ENCODE results near the gene ACBD4. TPM values are rescaled to one million over a fixed set of nuclear protein-coding genes. Genes with fewer than 3 reads are reported as not detected.

Gene ACBD4
- total RNA-seq, 2 experiments from 2014 or later, result 12.5 to 13.8 TPM

DNA sequence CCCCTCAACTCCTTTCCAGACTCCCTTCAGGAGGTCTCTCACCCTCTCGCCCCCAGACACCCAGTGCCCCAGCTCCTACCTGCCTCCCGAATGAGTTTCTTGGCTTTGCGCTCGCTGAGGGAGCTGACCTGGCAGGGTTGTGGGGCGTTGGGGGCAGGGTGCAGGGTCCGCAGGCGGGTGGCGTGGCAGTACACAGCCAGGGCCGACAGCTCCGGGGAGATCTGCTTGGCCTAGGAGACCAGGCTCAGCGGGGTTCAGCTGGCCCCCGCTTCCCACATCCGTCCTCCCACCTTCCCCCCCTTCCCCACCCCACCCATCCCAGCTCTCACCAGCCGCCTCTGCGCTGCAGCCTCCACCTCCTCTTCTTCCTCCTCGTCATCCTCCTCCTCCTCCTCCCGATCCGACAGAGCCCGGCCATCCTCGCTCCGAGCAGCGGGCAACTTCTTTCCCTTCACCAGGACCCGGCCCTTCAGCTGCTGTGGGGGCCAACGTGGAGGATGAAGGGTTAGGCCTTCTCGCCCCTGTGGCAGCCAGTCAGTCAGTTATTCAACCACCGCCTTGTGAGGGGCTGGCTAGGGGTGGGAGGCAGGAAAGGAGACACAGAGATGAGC, 20.4 kb upstream of the ACBD4 start:
- no peaks in the 10 kb centered on the region for H3K4me1 Mint-ChIP-seq (ENCODE audit: low read depth)
- intact Hi-C loops (cut with micrococcal nuclease), result no loop called here
- ChIA-PET POLR2A (no interaction called here), CTCF (interaction anchor here (1.0 to 1.9 kb wide), 4 partner anchors 16 to 82 kb away, joined by 3 to 9 read pairs (median 6); partner anchors contain the start of gene ACBD4)
- DNase-seq, result no peak
- H3K9me3 Mint-ChIP-seq, result no peaks in the 10 kb centered on the region
- no peaks in the 10 kb centered on the region for H3K27me3 Mint-ChIP-seq
- no peak overlapping the region for H3K27ac Mint-ChIP-seq
- H3K4me3 Mint-ChIP-seq, result no peak overlapping the region
- H3K36me3 Mint-ChIP-seq, result no peaks in the 10 kb centered on the region

DNA sequence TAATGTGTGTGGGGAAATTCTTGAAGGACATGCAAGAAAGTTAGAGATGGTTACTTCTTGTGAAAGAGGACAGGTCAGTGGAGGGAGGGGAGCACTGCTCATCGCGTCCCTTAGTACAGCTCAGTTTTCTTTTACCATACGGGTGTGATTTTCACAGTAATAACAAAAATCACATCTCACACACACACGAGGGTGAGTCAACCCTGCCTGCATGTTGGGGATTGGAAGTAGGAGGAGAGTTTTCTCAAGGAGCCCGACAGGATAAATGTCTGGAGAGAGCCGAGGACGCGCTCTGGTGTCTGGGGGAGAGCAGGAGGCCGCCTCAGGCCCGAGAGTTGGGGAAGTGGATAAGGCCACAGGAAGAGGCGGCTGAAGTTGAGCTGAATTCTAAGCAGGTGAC, 19.6 kb upstream of the ACBD4 start:
- CTCF ChIA-PET, result interaction anchor here (1.8 to 1.9 kb wide), 2 partner anchors 16 to 19 kb away, joined by 7 to 9 read pairs; partner anchors contain the start of gene ACBD4

DNA sequence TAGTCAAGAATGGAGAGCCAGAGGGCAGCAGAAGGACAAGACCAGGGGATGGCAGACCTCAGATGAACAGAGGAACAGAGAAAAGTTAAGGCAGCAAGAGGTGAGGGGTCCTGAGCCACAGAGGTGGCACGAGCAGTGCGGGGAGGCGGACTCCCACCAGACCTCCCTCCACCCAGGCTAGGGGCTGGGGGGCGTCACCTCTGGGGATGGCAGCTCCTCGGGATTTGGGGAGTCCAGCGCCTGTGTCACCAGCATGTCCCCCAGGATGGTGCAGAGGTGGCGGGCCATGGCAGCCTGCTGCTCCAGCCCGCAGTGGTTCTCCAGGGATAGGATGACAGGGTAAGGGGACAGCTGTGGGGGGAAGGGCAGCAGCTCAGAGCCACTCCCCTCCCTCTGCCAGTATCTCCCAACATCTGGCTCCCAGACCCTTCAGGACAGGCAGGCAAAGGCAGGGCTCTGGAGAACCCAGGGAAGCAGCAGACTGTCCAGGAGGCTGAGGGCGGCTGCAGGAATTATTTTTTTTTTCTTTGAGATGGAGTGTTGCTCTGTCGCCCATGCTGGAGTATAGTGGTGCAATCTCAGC, 19.0 kb upstream of the ACBD4 start:
- CTCF ChIA-PET, result interaction anchor here (1.0 to 1.9 kb wide), 3 partner anchors 17 to 19 kb away, joined by 3 to 9 read pairs (median 7); partner anchors contain the start of gene ACBD4
- no peak overlapping the region for H3K27ac Mint-ChIP-seq

More for the DNA sequence above, 19.6 kb upstream of the ACBD4 start:
- H3K27me3 Mint-ChIP-seq, result no peaks in the 10 kb centered on the region
- DNase-seq, result no peak
- H3K27ac Mint-ChIP-seq, result no peak overlapping the region
- POLR2A ChIA-PET, result no interaction called here
- H3K4me3 Mint-ChIP-seq, result no peak overlapping the region
- no peaks in the 10 kb centered on the region for H3K4me1 Mint-ChIP-seq (ENCODE audit: low read depth)
- intact Hi-C loops (cut with micrococcal nuclease), result no loop called here
- no peaks in the 10 kb centered on the region for H3K36me3 Mint-ChIP-seq
- H3K9me3 Mint-ChIP-seq, result no peaks in the 10 kb centered on the region

DNA sequence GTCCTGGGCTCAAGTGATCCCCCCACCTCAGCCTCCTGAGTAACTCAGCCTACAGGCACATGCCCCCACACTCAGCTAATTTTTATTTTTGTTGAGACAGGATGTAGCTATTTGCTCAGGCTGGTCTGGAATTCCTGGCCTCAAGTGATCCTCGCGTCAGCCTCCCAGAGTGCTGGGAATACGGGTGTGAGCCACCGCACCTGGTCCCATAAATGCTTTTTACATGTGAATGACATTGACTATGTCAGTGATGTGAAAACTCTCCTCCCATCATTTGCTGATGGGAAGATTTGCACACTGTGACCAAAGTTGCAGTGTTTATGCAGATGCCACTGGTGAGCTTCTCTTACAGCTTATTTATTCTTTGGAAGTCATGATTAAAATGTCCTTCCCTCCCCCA, 18.2 kb upstream of the ACBD4 start:
- intact Hi-C loops (cut with micrococcal nuclease), result no loop called here
- Mint-ChIP-seq H3K9me3 (no peaks in the 10 kb centered on the region), H3K27ac (no peak overlapping the region)

More for the DNA sequence above, 19.0 kb upstream of the ACBD4 start:
- Mint-ChIP-seq H3K4me1 (ENCODE audit: low read depth) (no peaks in the 10 kb centered on the region), H3K27me3 (no peaks in the 10 kb centered on the region), H3K9me3 (no peaks in the 10 kb centered on the region), H3K4me3 (no peak overlapping the region), H3K36me3 (no peaks in the 10 kb centered on the region)
- no peak for DNase-seq
- intact Hi-C loops (cut with micrococcal nuclease), result no loop called here
- POLR2A ChIA-PET, result no interaction called here

DNA sequence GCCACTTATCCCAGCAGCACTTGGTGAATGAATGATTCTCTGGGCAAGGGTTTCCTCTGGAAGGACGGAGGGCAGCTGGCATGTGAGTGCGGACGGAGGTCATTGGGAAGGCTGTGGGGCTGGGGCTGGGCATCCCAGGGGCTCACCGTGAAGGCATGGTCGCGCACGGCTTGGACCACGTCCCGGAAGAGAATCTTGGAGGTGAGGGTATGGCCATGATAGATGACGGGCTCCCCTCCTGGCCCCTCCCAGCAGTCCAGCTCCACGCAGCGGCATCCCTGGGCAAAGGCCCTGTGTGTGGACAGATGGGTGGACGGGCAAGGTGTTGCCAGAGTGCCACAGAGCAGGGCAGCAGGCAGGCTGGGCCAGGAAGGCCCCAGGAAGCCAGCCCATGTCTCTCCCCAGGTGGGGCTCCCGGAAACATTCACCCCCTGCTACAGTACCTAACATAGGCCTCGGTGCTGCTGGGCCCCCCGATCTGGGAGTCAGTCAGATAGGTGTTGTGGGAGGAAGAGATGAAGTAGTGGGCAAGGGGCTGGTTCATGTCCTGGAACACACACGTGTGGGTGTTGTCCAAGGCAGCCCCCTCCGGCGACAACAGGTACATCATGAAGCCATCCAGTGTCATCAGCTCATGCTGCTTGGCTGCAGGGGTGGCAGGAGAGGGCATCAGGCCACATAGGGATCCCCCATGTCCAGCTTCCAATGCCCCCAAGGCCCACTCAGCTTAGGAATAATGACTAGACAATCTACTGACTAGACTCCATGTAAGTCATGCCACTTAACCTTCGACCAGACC, 17.4 kb upstream of the ACBD4 start:
- no peaks in the 10 kb centered on the region for H3K4me1 Mint-ChIP-seq (ENCODE audit: low read depth)
- H3K4me3 Mint-ChIP-seq, result no peak overlapping the region
- POLR2A ChIA-PET, result no interaction called here
- H3K36me3 Mint-ChIP-seq, result no peaks in the 10 kb centered on the region
- CTCF ChIA-PET, result interaction anchor here (0.9 to 4.0 kb wide), 6 partner anchors 13 to 253 kb away, joined by 3 to 14 read pairs (median 4); partner anchors contain the start of gene ACBD4
- H3K27ac Mint-ChIP-seq, result no peak overlapping the region
- intact Hi-C loops (cut with micrococcal nuclease), result no loop called here
- H3K9me3 Mint-ChIP-seq, result no peaks in the 10 kb centered on the region
- peaks cover 1% of the 10 kb centered on the region for H3K27me3 Mint-ChIP-seq
- DNase-seq, result no peak

More for the DNA sequence above, 18.2 kb upstream of the ACBD4 start:
- no peak for DNase-seq
- no peaks in the 10 kb centered on the region for H3K4me1 Mint-ChIP-seq (ENCODE audit: low read depth)
- H3K4me3 Mint-ChIP-seq, result no peak overlapping the region
- no peaks in the 10 kb centered on the region for H3K36me3 Mint-ChIP-seq
- CTCF ChIA-PET, result interaction anchor here (1.0 to 1.8 kb wide), 3 partner anchors 14 to 252 kb away, joined by 3 to 4 read pairs (median 3); no protein-coding TSS in a partner anchor
- H3K27me3 Mint-ChIP-seq, result peaks cover 1% of the 10 kb centered on the region
- POLR2A ChIA-PET, result no interaction called here

DNA sequence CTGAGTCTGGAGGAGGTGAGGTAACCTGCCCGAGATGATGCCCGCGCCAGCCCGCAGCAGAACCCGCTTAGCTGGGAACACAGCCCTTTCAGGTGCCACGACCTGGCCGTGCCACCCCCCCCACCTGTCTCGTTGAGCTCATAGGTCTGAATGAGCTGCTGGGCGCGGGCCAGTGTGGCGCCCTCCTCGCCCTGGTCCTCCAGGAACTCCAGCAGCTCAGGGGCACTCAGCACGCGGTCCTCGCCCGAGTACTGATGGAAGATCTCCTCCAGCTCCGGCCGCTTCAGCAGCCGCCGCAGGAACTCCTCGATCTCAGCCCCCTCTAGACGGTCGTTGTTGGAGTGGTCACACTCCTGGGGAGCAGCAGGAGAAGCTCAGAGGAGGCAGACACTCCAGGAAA, 16.8 kb upstream of the ACBD4 start:
- intact Hi-C loops (cut with micrococcal nuclease), result no loop called here
- H3K4me3 Mint-ChIP-seq, result no peak overlapping the region
- H3K36me3 Mint-ChIP-seq, result no peaks in the 10 kb centered on the region
- no peaks in the 10 kb centered on the region for H3K4me1 Mint-ChIP-seq (ENCODE audit: low read depth)
- CTCF ChIA-PET, result interaction anchor here (0.9 to 4.0 kb wide), 5 partner anchors 13 to 254 kb away, joined by 3 to 14 read pairs (median 4); partner anchors contain the start of gene ACBD4
- DNase-seq, result no peak
- POLR2A ChIA-PET, result no interaction called here
- H3K27me3 Mint-ChIP-seq, result peaks cover 1% of the 10 kb centered on the region
- no peak overlapping the region for H3K27ac Mint-ChIP-seq
- H3K9me3 Mint-ChIP-seq, result no peaks in the 10 kb centered on the region

DNA sequence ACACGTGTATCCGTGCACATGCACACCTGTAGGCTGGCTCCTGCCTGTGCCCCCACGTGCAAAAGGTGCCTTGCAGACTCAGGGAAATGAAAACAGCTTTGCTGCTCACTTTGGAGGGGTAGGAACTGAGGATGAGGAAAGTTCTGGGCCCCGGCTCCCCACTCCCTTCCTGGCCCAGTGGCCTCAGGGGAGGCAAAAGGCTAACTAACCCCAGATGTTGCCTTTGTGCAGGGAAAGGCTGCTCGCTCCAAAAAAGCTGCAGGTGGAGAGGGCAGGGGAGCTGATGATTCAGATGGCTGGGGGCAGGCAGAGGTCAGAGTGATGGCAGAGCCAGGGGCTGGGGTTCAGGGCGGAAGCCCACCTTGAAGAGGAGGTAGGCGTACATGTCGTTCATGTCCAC, 15.5 kb upstream of the ACBD4 start:
- intact Hi-C loops (cut with micrococcal nuclease), result no loop called here
- DNase-seq, result no peak
- Mint-ChIP-seq H3K9me3 (no peaks in the 10 kb centered on the region), H3K27me3 (peaks cover 1% of the 10 kb centered on the region), H3K36me3 (no peaks in the 10 kb centered on the region), H3K4me1 (ENCODE audit: low read depth) (no peaks in the 10 kb centered on the region), H3K27ac (no peak overlapping the region), H3K4me3 (no peak overlapping the region)
- ChIA-PET CTCF (interaction anchor here (4.0 kb wide), 1 partner anchor 15 kb away, joined by 14 read pairs; the partner anchor contains the start of gene ACBD4), POLR2A (no interaction called here)

DNA sequence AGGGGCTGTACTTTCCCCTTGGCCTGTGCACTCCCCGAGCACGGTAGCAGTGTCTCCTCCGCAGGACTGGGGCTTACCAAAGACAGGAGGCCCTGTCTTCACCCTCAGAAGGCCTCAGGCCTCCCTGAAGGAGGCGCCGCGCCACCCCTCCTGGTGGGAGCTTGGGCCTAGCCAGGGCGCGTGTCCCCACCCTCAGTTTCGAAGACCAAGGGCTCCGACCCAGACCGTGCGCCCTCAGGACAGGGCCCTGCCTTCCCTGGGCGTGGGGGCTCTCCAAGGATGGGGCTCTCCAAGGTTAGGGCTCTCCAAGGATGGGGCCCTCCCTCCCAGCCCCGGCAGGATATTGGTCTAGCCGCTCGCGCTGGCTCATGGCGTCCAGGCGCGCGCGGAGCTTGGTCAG, 14.9 kb upstream of the ACBD4 start:
- Mint-ChIP-seq H3K27me3 (peaks cover 1% of the 10 kb centered on the region), H3K4me3 (no peak overlapping the region), H3K27ac (no peak overlapping the region), H3K36me3 (no peaks in the 10 kb centered on the region), H3K4me1 (ENCODE audit: low read depth) (no peaks in the 10 kb centered on the region), H3K9me3 (no peaks in the 10 kb centered on the region)
- ChIA-PET CTCF (interaction anchor here (4.0 kb wide), 1 partner anchor 15 kb away, joined by 14 read pairs; the partner anchor contains the start of gene ACBD4), POLR2A (no interaction called here)
- DNase-seq, result no peak
- intact Hi-C loops (cut with micrococcal nuclease), result no loop called here

DNA sequence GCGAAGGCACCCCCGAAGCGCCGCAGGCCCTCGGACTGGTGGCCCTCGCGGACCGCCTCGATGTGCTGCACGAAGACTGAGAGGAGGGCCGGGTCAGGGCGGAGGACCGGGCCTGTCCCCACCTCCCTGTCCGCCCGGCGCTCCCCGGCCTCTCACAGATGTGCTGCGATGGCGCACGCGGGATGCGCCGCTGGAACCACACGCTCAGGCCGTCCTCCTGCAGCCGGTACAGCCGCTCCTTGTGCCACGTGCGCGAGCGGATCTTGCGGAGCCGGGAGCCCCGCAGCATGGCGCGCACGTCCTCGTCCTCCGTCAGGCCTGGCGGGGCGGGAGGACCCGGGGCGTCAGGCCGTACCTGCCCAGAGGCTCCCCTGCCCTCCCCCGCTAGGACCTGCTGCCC, 14.4 kb upstream of the ACBD4 start:
- CTCF ChIA-PET, result interaction anchor here (4.0 kb wide), 1 partner anchor 14 kb away, joined by 14 read pairs; the partner anchor contains the start of gene ACBD4
- intact Hi-C loops (cut with micrococcal nuclease), result no loop called here
- no peak for DNase-seq

DNA sequence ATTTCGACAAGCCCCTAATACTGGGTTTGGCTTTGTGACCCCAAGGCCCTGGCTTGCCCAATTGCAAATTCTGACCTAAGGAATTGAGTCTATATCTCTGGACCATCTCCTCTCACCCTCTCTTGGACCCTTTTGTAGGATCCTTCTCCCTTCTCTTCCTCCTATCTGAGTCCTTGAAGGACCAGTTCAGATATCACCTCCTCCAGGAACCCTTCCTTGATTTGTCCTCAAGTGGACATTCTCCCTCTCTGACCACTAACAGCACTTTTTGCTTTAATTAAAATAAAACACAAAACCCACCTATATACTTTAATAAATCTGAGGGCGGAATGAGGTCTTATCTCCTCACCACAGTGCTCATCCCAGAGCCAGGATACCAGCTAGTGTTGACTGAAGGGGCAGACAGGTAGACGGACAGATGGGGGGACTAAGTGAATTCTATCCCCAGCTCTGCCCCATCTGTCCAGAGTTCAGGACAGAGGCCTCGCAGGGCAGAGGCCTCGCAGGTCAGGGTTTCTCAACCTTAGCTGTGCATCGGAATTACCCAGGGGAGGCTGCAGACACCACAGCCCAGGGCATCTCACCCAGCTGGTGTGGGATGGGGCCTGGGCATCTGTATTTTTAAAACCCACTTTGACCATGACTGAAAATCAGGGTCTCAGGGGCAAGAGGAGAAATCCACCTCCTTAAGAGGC, 12.3 kb upstream of the ACBD4 start:
- CTCF ChIA-PET, result interaction anchor here (1.5 kb wide), 1 partner anchor 12 kb away, joined by 11 read pairs; the partner anchor contains the start of gene ACBD4
- H3K27ac Mint-ChIP-seq, result no peak overlapping the region
- DNase-seq, result no peak
- no peaks in the 10 kb centered on the region for H3K9me3 Mint-ChIP-seq
- POLR2A ChIA-PET, result no interaction called here
- H3K4me1 Mint-ChIP-seq (ENCODE audit: low read depth), result no peaks in the 10 kb centered on the region
- no peak overlapping the region for H3K4me3 Mint-ChIP-seq
- H3K36me3 Mint-ChIP-seq, result no peaks in the 10 kb centered on the region
- peaks cover 1% of the 10 kb centered on the region for H3K27me3 Mint-ChIP-seq
- intact Hi-C loops (cut with micrococcal nuclease), result no loop called here

More for the DNA sequence above, 14.4 kb upstream of the ACBD4 start:
- POLR2A ChIA-PET, result no interaction called here
- no peak overlapping the region for H3K4me3 Mint-ChIP-seq
- H3K27ac Mint-ChIP-seq, result no peak overlapping the region
- H3K4me1 Mint-ChIP-seq (ENCODE audit: low read depth), result no peaks in the 10 kb centered on the region
- H3K27me3 Mint-ChIP-seq, result peaks cover 1% of the 10 kb centered on the region
- no peaks in the 10 kb centered on the region for H3K9me3 Mint-ChIP-seq
- no peaks in the 10 kb centered on the region for H3K36me3 Mint-ChIP-seq

DNA sequence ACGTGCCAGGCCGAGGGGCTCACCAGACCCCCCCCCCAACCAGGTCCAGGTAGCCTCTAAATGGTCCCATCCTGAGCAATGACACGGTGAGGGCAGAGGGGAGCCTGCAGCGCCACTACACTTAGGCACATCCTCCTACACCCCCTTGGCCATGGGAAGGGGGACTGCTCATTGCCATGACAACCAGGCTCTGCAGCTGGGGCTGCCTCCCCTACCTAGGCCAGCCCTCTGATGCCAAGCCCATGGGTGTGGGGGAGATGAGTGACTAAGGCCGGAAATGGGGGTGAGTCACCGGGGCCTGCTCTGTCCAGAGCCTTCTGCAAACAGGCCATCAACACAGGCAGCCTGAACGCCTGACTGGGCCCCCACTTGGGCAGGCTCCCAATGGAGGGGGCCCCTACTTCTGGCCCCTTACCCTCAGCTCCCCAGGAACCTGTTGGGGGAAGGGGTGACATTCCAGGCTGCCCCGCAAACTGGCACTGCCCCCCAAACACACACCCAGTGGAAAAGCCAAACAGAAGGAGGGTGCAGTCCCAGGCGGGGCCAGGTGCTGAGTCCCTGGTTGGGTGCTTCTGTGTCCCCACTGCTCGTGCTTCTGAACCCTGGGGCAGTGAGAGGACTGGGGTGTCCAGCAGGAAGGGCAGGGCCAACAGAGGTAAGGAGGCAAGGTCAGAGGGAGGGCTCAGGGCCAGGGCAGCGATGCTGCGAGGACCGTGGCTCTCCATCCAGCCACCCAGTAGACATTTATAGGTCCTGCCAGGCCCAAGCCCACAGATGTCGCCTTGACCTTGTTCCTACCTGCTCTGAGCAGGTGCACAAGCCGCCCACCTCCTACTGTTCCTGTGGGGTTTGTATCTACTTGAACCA, 11.3 kb upstream of the ACBD4 start:
- Mint-ChIP-seq H3K9me3 (no peaks in the 10 kb centered on the region), H3K27ac (no peak overlapping the region), H3K36me3 (no peaks in the 10 kb centered on the region), H3K27me3 (peaks cover 1% of the 10 kb centered on the region), H3K4me3 (no peak overlapping the region), H3K4me1 (ENCODE audit: low read depth) (no peaks in the 10 kb centered on the region)
- DNase-seq, result peak; percentile 62
- ChIA-PET POLR2A (no interaction called here), CTCF (interaction anchor here (1.5 to 2.0 kb wide), 3 partner anchors 11 to 25 kb away, joined by 6 to 11 read pairs (median 10); partner anchors contain the start of gene ACBD4)
- intact Hi-C loops (cut with micrococcal nuclease), result no loop called here

Measured in activated CD4-positive, alpha-beta memory T cell treated with anti-CD3 and anti-CD28 coated beads for 36 hours (primary cell).